KBM-7 (cell line): ENCODE results near the gene NR4A2.

ENCODE experiments used
- DNase-seq: peaks from one replicate; pipeline ENCODE4 v3.0.0-alpha.2; 2015
- in situ Hi-C: fragments of 300-500 bp; cut with MboI; formaldehyde crosslinking; loops from 2 replicates; pipeline ENCODE4 v1.14.3; 2020; ENCODE audit warnings: low sequenced_read_pairs, low pct_unique_long_range_greater_than_20kb, mixed read lengths

NR4A2 gene

DNA sequence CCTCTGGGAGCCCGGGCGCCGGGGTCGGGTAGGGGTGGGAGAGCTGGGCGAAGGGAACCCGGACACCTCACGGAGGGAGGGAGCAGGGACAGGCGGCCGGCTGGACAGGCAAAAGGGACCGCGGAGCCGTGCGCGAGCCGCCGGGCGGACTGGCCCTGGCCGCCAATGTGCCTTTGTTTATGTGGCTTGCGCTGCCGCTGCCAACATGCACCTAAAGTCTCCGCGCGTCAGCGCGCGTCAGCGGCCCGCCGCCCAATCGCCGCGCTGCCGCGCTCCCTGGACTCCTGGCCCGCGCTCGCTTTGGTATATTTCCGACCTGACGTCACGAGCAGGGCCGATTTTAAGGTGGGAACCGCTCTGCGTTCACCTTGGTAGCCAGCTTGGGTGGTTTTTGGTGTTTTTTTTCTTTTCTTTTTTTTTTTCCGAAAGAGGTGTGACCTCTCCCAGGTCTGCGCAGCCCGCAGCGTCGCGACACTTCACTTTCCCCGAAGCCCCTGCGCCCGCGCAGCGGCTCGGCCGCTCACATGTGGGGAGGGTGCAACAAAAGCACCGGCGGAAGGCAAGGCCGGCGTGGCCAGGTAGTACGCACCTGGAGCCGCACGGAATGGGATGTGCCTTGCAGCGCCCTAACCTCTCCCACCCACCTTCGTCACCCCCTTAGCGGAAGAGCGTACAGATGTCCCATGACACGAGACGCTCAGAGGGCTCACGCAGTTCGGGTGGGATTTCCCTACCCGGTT lies at the start of gene NR4A2:
Gene NR4A2, minus strand, starts transcription at position 188 of the 740 bp plus-strand sequence. CDS start 2,535 bp downstream, outside the sequence.
- DNase-seq: peak; percentile 85
- in situ Hi-C loops: loop anchor here (25.0 kb wide), 1 partner anchor 255 kb away; no protein-coding TSS in a partner anchor

DNA sequence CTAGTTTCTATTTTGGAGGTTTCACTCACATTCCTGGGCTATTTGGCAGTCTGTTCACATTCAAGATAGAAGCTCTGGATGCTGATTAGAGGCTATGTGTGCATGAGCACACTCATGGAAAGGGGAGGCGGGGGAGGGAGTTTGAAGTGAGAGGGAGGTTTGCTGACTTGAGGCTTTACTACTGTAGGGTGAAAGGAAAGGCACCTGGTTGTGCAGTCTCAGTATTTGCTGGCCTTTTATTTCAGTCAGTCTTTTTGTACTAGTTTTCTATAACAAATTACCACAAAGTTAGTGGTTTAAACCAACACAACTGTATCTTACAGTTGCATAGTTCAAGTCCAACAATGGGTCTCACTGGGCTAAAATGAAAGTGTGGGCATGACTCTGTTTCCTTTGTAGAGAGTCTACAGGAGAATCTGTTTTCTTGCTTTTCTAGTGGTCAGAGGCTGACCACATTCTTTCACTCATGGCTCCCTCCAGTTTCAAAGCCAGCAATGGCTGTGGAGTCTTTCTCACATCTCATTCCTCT lies 47.7 kb upstream of the NR4A2 start:
- in situ Hi-C loops: no loop called here
- DNase-seq: no peak

DNA sequence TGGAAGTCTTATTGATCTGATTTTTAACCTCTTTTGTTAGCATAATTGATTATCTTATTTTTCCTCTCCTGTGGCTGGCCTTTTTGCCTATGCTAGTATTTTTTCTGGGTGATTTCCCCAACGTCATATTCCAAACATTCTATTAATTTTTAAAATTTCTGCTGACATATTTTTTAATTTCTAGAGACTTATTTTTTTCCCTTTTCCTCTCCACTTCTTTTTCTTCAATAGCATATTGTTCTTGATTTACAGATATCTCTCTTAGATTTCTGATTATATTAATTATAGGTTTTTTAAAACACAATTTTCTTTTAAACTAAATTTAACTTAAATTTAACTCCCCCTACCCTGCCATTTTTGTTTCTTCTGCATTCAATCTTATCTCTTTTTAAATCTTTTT lies 47.2 kb upstream of the NR4A2 start:
- in situ Hi-C loops: no loop called here
- DNase-seq: no peak

DNA sequence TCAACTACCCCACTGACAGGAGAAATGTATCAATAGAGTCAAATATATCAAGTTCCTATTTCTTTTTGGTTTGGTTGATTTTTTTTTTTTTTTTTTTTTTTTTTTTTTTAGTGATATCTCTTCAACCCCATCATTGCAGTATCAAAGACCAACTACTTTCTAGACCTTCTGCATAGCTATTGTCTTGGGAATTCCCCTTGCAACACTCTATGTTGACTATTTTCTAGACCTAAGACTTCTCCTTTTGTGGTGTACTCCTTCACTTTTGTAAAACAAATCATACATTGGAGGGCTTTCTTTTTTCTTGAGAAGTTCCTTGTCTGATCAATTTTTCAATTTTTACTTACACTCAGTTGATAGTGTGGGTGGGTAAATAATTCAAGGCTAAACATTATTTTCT lies 46.5 kb upstream of the NR4A2 start:
- DNase-seq: no peak
- in situ Hi-C loops: no loop called here

DNA sequence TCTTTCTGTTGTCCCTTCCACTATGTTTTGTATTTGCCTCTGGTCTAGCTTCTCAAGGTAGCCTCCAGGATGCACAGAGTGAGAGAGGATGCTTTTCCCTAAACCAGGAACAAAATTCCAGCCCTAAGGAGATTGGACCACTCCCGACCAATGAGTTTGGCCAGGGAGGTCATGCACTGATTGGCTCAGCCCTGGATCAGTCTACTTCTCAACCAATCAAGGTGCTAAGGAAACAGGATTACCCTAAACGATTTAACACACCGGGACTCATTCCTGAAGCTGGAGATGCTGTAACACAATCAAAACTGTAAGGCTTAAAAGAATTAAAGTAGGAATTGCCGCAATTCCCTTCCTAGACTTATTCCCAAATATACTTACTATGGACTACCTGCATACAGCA lies 34.2 kb upstream of the NR4A2 start:
- in situ Hi-C loops: no loop called here
- DNase-seq: no peak

DNA sequence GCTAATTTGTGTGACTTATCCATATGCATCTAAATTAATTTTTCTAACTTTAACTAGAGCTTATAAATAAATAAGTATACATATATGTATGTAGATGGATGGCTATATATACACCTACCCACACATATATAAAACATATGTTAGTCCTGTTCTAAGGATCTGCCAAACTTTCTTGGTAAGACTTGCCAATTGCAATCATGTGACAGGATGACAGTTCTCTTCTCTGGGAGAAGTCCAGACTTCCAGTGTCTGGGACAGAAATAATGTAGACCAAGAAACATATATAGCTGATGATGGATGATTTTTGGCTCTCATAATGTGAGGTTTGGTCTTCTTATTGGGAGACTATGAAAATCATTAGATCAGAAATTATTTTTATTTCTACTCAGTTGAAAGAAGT lies 30.6 kb upstream of the NR4A2 start:
- in situ Hi-C loops: no loop called here
- no peak for DNase-seq

DNA sequence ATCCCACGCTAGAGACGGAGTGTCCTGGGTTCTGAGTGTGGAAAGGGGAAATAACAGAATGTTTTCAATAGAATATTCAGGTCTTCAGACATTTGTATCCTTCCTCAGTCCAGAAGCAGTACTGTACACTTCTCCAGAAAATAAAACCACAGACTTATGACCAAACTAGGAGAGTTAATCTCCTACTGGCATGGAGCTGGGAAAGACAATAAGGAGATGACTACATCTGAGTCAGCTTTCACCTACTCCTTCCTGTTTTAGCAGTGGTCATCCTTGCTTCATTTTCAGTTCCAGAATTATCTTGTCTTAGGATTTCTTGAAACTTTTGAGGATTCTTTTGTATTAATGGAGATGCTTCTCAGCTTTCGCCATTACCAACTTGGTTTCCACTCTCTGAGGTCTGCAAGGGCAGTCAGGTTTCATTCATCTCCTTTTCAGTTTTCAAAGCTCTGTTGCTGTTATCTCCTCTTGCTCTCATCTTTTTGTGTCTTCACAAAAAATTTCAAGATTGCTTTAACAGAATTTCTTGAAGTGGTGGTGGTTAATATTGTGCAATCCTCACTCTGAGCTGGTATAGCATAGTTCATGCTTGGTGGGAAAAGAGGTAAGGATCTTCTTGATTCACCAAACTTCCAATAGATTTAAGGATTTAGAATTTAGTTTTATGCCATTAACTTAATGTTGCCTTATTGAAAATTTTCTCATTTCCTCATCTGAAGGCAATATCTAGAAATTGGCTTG lies 23.7 kb upstream of the NR4A2 start:
- in situ Hi-C loops: no loop called here
- DNase-seq: no peak

DNA sequence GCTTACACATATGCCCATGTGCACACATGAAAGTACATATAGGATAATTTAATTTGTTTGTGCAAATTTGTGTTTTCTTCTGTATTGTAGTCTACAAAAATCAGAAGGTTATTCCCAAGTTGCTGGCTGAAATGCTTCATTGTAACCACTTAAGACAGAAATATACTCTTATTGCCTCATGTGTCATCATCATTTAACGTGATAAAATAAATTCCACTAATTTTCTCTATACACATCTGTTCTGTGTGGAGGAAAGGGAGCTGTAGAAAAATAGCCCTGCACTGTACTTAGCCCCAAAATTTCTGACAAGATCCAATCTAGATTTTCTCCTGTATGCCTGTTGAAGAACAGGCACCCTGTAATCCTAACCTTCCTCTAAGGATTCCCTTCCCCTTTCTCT lies 20.4 kb upstream of the NR4A2 start:
- no peak for DNase-seq
- in situ Hi-C loops: no loop called here

DNA sequence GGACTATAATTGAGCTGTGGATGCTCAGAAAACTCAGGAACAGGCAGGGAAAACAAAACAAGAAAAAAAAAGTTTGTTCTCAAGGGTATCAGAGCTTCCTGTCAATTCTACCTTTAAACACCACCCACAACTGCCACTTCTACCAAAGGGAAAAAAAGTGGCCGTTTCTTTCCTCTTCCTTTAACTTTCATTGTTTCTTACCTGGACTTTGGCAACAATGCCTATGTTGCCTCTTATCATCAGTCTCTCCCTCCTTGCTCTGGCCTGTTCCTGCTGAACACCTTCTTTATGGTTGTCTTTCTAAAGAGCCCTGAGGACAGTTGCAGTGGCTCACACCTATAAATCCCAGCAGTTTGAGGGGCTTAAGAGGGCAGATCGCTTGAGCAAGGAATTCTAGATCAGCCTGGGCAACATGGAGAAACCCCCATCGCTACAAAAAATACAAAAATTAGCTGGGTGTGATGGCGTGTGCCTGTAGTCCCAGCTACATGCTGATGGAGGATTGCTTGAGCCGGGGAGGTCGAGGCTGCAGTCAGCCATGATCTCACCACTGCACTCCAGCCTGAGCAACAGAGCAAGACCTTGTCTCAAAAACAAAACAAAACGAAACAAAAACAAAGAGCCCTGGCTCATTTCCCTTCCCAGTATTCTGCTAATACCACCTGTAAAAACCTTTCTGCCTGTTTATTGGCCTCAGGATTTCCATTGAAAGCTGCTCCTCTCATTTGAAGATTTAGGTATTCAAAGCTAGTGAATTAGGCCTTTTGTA lies 18.0 kb upstream of the NR4A2 start:
- in situ Hi-C loops: no loop called here
- DNase-seq: no peak

DNA sequence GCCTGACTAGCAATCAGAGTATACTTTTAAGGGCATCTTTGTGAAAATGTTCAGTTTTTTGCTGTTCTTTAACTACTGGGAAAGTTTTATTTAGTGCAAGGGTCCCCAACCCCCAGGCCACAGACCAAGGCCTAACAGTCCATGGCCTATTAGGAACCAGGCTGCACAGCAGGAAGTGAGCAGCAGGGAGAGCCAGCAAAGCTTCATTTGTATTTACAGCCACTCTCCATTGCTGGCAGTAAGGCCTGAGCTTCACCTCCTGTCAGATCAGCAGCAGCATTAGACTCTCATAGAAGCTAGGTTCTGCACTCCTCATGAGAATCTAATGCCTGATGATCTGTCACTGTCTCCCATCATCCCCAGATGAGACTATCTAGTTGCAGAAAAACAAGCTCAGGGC lies 17.1 kb upstream of the NR4A2 start:
- in situ Hi-C loops: loop anchor here (25.0 kb wide), 1 partner anchor 238 kb away; no protein-coding TSS in a partner anchor
- no peak for DNase-seq

DNA sequence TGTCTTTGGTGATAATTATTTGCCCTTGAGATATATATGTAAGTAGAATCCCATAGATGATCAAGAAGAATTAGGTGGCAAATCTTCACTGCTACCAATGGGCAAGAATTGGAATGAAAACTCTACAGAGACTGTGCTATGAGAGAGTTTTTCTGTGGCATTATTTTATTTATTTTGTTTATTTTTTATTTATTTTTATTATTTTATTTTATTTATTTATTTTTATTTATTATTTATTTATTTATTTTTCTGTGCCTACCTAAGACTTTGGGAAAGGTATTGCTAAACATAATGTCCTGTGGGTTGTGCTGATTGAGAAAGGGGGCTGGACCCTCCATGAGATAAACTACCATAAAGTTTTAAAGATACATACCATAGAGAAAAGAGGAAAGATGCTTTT lies 16.6 kb upstream of the NR4A2 start:
- no peak for DNase-seq
- in situ Hi-C loops: loop anchor here (25.0 kb wide), 1 partner anchor 238 kb away; no protein-coding TSS in a partner anchor

DNA sequence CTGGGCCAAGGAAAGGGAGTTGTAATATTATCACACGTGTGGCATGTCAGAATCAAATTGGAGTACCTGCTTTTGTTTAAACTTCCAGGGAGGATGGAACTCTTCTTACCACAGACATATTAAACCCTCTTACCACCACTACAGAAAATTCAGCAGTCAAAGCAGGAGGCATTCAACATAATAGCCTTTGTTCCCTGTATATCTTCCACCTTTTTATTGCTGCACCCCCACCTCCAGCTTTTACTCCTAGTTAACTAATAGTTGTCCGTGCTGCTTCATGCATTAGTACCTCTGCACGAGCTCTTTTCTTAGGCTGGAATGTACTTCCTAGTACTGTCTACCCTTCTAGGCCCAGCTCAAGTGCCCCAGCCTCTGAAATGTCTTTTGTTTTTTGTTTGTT lies 14.9 kb upstream of the NR4A2 start:
- no peak for DNase-seq
- in situ Hi-C loops: loop anchor here (25.0 kb wide), 1 partner anchor 240 kb away; no protein-coding TSS in a partner anchor

DNA sequence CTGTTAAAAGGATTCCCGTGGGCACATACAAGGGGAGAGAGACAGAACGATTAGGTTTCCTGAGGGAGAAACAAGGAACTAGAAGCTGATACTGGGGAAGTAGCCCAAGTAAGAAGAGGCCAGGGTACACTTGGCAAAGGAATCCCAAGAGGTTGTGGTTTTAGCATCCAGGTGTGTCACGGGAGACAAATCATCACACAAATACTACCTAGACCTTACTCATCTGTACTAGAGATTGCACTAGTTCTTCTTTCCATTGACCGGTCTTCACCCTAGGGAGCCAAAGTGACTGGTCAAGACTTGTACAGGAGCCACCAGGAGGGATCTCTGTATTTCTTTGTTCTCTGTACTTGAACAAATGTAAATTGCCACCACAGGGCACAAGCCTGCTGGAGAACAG lies 14.2 kb upstream of the NR4A2 start:
- no peak for DNase-seq
- in situ Hi-C loops: loop anchor here (25.0 kb wide), 1 partner anchor 241 kb away; no protein-coding TSS in a partner anchor

DNA sequence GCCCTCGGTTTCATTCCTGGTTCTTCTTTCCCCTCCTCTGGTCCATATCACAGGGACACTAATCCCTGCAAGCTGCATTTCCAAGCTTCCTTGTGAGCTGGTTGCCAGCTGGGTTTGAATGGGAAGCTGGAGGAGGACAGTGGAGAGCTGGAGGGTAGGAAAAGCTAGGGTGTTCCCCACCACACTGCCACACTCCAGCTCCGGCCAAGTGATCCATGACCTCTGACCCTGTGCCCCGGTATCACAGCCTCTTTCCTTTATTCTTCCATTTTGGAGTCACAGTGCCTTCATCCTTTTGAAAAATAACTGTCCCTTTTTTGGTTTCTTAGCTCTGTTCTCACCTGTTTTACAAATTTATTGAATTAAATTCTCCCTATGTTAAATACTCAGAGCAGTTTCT lies 13.1 kb upstream of the NR4A2 start:
- in situ Hi-C loops: loop anchor here (25.0 kb wide), 1 partner anchor 242 kb away; no protein-coding TSS in a partner anchor
- no peak for DNase-seq

DNA sequence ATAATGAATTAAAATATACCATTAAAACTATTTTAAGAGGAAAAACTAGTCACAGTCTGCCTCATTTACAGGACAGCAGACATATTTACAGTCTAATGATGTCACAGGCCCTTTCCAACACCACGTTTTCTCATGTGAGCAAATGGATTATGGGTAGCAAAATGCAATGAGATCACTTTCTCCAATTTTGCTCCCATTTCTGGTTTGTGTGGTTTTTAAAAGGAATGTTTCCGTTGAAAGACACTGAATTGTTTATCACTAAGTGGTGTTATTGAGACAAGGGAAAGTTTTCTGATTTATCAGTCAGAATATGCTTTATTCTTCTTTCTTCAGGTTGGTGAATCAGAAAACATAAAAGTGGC lies 11.4 kb upstream of the NR4A2 start:
- in situ Hi-C loops: loop anchor here (25.0 kb wide), 1 partner anchor 243 kb away; no protein-coding TSS in a partner anchor
- no peak for DNase-seq

DNA sequence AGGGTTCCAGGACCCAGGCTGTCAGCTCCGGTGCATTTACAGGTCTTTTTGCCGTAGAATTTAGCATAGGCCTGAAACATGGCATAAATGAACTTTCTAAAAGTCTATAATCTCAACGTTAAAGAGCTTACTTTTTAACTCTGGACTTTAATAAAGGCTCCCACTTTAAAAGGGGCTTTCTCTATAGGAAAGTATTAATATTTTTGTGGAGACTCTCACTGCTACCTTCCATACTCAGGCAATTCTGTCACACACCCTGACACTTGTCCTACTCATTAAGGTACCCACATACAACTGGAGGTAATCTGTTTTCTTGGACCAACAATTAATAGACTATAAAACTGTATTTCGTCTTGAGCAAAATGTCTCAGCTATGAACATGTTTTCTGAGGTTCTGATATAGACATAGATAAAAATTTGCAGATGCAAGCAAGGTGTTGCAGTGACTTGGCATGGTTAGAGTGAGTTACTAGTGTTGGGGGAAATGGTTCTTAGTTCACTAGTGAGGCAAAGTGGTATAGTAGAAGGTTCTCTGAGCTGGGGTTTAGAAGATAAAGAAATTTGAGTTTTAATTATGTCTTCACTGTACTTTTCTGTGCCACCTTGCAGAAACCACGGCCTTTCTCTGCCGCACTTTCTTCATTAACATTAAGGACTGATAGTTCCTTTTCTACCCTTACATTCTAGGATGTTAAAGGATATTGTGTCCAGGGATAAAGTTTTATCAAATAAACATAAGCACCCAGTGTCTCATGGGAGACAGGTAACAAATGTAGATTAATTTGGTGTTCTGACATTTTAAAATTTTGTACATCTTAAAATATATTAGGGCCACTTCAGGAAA lies 10.8 kb upstream of the NR4A2 start:
- in situ Hi-C loops: loop anchor here (25.0 kb wide), 1 partner anchor 244 kb away; no protein-coding TSS in a partner anchor
- DNase-seq: no peak

DNA sequence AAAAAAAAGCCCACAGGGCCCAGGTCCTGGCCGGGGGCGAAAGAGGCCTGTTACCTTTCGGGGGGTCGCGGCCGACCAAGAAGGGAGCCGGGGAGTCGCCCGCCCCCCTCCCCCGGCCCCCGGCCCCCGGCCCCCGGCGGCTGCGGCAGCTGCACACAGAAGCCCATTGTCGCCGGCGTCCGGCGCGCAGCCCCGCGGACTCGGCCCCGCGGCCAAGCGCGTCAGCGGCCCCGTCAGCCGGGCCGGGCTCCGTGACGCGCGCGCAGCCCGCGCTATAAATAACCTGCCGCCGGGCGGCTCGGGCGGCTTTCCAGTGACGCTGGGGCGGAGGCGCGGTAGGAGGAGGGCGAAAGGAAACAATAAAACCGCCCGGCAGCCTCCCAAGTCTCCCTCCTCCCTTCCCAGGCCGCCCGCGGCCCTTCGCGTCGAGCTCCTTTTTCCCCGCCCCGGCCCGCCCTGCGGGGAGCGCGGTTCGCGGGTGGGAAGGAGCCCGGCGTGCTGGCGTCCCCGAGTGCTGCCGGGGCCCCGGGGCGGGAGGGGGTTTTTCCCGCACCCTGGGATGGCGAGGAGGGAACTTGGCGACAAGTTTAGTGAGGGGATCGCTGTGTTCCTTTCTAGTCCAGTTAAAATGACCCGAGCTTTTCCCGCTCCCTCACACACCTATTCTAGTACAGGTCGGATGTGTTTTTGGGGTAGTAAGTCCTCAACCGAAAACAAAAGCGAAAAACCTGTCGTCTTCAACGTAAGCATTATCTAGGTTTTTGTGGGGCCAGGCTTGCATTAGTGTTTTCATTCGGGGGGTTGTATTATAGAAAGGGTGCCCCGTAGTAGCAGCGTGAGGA lies 10.0 kb upstream of the NR4A2 start:
- in situ Hi-C loops: loop anchor here (25.0 kb wide), 1 partner anchor 245 kb away; no protein-coding TSS in a partner anchor
- DNase-seq: peak; percentile 93
